Measurements from ENCODE around the gene MYRIP. TPM values are rescaled to one million over a fixed set of nuclear protein-coding genes. Genes with fewer than 3 reads are reported as not detected.

MYRIP gene
- total RNA-seq, 1 experiment from 2014 or later = 1.6 TPM

DNA sequence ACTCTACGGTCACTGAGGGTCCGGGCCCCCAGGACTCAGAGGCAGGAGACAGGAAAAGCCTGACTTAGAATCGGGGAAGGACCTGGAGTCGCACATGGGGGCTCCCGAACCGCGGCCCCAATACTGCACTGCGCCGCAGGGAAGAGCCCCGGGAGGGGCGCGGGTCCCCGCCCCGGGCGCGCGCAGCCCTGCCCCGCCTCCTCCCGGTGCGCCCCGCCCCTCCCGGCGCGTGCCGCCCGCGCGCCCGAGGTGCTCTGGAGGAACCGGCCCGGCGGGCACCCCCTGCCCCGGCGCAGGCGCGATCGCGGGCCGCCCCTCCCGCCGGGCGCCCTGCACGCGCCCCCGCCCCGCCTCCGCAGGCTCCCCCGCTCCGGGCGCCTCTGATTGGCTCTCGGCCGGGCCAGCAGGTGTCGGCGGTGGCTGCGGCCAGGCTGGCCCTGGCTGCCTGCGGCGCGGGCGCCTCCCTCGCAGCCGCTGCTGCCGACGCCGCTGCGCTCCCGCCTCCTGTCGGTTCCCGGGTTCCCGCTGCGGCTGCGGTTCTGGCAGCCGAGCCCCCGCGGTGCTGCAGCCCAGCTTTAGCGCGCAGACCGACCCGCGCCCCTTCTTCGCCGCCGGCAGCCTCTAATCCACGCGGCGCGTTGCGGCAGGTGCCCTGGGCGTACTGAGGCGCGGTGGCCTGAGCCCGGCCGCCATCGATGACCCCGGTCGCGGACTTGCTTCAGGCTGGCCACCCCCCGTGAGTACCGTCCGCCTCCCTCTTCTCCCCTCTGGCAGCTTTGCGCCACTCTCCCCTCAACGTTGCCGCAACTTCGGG lies at the start of gene MYRIP (continued):
- TF ChIP-seq, protein P1, sequence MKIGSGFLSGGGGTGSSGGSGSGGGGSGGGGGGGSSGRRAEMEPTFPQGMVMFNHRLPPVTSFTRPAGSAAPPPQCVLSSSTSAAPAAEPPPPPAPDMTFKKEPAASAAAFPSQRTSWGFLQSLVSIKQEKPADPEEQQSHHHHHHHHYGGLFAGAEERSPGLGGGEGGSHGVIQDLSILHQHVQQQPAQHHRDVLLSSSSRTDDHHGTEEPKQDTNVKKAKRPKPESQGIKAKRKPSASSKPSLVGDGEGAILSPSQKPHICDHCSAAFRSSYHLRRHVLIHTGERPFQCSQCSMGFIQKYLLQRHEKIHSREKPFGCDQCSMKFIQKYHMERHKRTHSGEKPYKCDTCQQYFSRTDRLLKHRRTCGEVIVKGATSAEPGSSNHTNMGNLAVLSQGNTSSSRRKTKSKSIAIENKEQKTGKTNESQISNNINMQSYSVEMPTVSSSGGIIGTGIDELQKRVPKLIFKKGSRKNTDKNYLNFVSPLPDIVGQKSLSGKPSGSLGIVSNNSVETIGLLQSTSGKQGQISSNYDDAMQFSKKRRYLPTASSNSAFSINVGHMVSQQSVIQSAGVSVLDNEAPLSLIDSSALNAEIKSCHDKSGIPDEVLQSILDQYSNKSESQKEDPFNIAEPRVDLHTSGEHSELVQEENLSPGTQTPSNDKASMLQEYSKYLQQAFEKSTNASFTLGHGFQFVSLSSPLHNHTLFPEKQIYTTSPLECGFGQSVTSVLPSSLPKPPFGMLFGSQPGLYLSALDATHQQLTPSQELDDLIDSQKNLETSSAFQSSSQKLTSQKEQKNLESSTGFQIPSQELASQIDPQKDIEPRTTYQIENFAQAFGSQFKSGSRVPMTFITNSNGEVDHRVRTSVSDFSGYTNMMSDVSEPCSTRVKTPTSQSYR (CRISPR knock-in tag; IDR thresholded peaks at IDR 0.05) = 0 out of 2 replicates have a peak, but pooled peaks have one; percentile 38
- no peak for TF ChIP-seq NFE2L1 (CRISPR knock-in tag; IDR thresholded peaks at IDR 0.05)
- TF ChIP-seq, protein P2, sequence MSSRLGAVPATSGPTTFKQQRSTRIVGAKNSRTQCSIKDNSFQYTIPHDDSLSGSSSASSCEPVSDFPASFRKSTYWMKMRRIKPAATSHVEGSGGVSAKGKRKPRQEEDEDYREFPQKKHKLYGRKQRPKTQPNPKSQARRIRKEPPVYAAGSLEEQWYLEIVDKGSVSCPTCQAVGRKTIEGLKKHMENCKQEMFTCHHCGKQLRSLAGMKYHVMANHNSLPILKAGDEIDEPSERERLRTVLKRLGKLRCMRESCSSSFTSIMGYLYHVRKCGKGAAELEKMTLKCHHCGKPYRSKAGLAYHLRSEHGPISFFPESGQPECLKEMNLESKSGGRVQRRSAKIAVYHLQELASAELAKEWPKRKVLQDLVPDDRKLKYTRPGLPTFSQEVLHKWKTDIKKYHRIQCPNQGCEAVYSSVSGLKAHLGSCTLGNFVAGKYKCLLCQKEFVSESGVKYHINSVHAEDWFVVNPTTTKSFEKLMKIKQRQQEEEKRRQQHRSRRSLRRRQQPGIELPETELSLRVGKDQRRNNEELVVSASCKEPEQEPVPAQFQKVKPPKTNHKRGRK (CRISPR knock-in tag; IDR thresholded peaks at IDR 0.05; ENCODE audit: borderline replicate concordance) = no peak
- TF ChIP-seq, protein P3, sequence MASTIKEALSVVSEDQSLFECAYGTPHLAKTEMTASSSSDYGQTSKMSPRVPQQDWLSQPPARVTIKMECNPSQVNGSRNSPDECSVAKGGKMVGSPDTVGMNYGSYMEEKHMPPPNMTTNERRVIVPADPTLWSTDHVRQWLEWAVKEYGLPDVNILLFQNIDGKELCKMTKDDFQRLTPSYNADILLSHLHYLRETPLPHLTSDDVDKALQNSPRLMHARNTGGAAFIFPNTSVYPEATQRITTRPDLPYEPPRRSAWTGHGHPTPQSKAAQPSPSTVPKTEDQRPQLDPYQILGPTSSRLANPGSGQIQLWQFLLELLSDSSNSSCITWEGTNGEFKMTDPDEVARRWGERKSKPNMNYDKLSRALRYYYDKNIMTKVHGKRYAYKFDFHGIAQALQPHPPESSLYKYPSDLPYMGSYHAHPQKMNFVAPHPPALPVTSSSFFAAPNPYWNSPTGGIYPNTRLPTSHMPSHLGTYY (CRISPR knock-in tag; IDR thresholded peaks at IDR 0.05) = no peak
- TF ChIP-seq TP53 (CRISPR knock-in tag; IDR thresholded peaks at IDR 0.05) = 0 out of 2 replicates have a peak, but pooled peaks have one; percentile 53
- no peak for TF ChIP-seq TEAD4 (CRISPR knock-in tag; IDR thresholded peaks at IDR 0.05)
- TF ChIP-seq NR1H2 (CRISPR knock-in tag; IDR thresholded peaks at IDR 0.05) = no peak
- TF ChIP-seq FOXK1 (CRISPR knock-in tag; IDR thresholded peaks at IDR 0.05) = peak; percentile 76
- TF ChIP-seq TEAD1 (CRISPR knock-in tag; IDR thresholded peaks at IDR 0.05) = no peak
- TF ChIP-seq, protein P4, sequence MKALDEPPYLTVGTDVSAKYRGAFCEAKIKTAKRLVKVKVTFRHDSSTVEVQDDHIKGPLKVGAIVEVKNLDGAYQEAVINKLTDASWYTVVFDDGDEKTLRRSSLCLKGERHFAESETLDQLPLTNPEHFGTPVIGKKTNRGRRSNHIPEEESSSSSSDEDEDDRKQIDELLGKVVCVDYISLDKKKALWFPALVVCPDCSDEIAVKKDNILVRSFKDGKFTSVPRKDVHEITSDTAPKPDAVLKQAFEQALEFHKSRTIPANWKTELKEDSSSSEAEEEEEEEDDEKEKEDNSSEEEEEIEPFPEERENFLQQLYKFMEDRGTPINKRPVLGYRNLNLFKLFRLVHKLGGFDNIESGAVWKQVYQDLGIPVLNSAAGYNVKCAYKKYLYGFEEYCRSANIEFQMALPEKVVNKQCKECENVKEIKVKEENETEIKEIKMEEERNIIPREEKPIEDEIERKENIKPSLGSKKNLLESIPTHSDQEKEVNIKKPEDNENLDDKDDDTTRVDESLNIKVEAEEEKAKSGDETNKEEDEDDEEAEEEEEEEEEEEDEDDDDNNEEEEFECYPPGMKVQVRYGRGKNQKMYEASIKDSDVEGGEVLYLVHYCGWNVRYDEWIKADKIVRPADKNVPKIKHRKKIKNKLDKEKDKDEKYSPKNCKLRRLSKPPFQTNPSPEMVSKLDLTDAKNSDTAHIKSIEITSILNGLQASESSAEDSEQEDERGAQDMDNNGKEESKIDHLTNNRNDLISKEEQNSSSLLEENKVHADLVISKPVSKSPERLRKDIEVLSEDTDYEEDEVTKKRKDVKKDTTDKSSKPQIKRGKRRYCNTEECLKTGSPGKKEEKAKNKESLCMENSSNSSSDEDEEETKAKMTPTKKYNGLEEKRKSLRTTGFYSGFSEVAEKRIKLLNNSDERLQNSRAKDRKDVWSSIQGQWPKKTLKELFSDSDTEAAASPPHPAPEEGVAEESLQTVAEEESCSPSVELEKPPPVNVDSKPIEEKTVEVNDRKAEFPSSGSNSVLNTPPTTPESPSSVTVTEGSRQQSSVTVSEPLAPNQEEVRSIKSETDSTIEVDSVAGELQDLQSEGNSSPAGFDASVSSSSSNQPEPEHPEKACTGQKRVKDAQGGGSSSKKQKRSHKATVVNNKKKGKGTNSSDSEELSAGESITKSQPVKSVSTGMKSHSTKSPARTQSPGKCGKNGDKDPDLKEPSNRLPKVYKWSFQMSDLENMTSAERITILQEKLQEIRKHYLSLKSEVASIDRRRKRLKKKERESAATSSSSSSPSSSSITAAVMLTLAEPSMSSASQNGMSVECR (CRISPR knock-in tag; IDR thresholded peaks at IDR 0.05; ENCODE audit: borderline replicate concordance) = 0 out of 2 replicates have a peak, but pooled peaks have one; percentile 68
- TF ChIP-seq, protein P5, sequence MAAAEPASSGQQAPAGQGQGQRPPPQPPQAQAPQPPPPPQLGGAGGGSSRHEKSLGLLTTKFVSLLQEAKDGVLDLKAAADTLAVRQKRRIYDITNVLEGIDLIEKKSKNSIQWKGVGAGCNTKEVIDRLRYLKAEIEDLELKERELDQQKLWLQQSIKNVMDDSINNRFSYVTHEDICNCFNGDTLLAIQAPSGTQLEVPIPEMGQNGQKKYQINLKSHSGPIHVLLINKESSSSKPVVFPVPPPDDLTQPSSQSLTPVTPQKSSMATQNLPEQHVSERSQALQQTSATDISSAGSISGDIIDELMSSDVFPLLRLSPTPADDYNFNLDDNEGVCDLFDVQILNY (CRISPR knock-in tag; IDR thresholded peaks at IDR 0.05) = 0 out of 2 replicates have a peak, but pooled peaks have one; percentile 34
- TF ChIP-seq SMAD4 (CRISPR knock-in tag; IDR thresholded peaks at IDR 0.05) = no peak
- TF ChIP-seq RELA (CRISPR knock-in tag; IDR thresholded peaks at IDR 0.05; ENCODE audit: borderline replicate concordance) = 0 out of 2 replicates have a peak, but pooled peaks have one; percentile 21
- no peak for TF ChIP-seq ZNF121 (CRISPR knock-in tag; IDR thresholded peaks at IDR 0.05)
- TF ChIP-seq, protein P6, sequence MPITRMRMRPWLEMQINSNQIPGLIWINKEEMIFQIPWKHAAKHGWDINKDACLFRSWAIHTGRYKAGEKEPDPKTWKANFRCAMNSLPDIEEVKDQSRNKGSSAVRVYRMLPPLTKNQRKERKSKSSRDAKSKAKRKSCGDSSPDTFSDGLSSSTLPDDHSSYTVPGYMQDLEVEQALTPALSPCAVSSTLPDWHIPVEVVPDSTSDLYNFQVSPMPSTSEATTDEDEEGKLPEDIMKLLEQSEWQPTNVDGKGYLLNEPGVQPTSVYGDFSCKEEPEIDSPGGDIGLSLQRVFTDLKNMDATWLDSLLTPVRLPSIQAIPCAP (CRISPR knock-in tag; IDR thresholded peaks at IDR 0.05) = 0 out of 2 replicates have a peak, but pooled peaks have one; percentile 53
- no peak for TF ChIP-seq ZBTB21 (CRISPR knock-in tag; IDR thresholded peaks at IDR 0.05; ENCODE audit: borderline replicate concordance)
- TF ChIP-seq, protein P7, sequence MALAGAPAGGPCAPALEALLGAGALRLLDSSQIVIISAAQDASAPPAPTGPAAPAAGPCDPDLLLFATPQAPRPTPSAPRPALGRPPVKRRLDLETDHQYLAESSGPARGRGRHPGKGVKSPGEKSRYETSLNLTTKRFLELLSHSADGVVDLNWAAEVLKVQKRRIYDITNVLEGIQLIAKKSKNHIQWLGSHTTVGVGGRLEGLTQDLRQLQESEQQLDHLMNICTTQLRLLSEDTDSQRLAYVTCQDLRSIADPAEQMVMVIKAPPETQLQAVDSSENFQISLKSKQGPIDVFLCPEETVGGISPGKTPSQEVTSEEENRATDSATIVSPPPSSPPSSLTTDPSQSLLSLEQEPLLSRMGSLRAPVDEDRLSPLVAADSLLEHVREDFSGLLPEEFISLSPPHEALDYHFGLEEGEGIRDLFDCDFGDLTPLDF (CRISPR knock-in tag; IDR thresholded peaks at IDR 0.05) = 0 out of 2 replicates have a peak, but pooled peaks have one; percentile 57
- TF ChIP-seq IRF2 (CRISPR knock-in tag; IDR thresholded peaks at IDR 0.05; ENCODE audit: borderline replicate concordance, low read depth) = no peak
- TF ChIP-seq PRRX2 (CRISPR knock-in tag; IDR thresholded peaks at IDR 0.05) = no peak
- TF ChIP-seq ZNF232 (CRISPR knock-in tag; IDR thresholded peaks at IDR 0.05) = no peak
- peak; percentile 65 for TF ChIP-seq NFYB (CRISPR knock-in tag; conservative IDR thresholded peaks at IDR 0.05; ENCODE audit: low read depth)
- no peak for TF ChIP-seq GABPB1 (CRISPR knock-in tag; IDR thresholded peaks at IDR 0.05)
- TF ChIP-seq, protein P8, sequence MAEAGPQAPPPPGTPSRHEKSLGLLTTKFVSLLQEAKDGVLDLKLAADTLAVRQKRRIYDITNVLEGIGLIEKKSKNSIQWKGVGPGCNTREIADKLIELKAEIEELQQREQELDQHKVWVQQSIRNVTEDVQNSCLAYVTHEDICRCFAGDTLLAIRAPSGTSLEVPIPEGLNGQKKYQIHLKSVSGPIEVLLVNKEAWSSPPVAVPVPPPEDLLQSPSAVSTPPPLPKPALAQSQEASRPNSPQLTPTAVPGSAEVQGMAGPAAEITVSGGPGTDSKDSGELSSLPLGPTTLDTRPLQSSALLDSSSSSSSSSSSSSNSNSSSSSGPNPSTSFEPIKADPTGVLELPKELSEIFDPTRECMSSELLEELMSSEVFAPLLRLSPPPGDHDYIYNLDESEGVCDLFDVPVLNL (CRISPR knock-in tag; IDR thresholded peaks at IDR 0.05; ENCODE audit: borderline replicate concordance, low read depth) = no peak
